HG03175 (cell line): ENCODE results near the gene GPRC5A.

Experiments
- ATAC-seq: cut with Tn5 transposase; IDR thresholded peaks from one replicate; pipeline ENCODE4 v1.9.1; 2021; ENCODE audit warnings: mild to moderate bottlenecking, moderate library complexity; ENCODE audit not compliant: unreplicated experiment

GPRC5A gene

DNA sequence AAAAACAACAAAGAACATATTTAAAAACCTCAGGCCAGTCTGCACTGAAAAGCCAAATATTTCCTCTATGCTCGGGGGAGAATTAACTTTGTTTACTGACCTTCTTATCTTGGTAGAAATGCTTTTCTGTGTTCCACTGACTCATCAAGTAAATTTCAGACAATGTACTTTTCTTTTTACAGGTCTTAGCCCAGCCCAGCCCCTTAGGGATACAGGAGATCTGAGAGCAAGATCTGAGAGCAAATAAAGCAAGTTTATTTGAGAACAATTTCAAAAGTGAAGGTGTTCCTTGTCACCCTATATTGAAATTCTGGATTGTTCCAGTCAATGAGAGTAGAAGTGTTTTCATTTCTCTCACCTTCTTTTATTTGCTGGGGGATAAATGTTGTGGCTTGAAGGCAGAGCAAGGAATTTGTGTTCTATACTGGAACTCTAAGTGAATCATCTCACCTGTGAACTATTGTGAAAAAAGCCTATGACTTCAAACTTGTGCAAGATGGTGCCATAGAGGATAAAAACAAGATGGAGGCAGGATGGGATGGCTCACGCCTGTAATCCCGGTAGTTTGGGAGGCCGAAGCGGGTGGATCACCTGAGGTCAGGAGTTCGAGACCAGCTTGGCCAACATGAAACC is 7.9 kb upstream of the GPRC5A start:
- ATAC-seq, result no peak

DNA sequence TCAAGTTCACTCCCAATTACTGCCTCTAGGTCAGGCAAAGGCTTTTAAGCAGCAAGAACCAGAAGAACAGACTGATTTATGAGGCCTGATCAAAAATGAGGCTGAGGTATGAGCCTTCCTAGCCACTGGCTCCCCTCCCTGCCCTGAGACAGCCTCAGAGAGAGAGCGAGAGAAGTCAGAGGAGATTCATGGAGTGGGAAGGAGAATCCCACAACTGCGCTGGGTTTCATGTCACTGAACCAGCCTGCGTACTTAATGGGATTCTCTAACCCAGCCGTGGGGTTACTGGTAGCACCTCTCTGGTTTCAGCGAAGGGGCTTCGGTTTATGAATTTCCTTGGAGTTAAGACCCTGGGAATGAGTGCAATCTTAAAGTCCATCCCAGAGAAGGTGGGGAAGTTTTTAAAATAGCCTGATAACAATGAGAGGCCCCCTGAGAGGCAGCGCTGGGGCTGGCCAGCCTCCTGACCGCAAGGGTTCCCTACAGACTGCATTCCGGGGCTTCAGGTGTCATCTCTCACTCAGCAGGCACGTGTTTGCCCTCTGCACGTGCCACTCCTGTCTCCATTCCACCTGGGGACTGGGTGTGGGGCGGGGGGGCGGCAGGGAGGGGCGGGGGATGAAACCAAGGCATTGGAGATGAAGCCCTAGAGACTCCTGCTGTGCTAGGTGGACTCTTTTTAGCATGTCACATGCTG is 6.1 kb upstream of the GPRC5A start:
- ATAC-seq, result no peak

DNA sequence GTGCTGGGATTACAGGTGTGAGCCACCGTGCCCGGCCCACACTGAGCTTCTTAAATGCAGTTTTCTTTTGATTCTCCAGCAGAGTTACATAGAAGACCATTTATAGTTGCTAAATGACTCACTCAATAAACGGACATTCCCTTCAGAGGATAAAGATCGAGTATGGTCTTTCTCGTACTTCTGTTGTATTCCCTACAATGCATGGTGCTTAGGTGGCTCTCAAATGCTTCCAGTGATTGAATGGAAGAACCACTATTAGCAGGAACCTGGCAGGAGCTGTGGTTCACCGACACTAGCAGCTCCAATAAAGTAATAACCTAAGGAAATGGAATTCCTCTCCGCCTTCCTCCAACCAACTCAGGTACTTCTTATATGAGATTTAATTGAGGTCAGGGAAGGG is 3.9 kb upstream of the GPRC5A start:
- ATAC-seq, result no peak

DNA sequence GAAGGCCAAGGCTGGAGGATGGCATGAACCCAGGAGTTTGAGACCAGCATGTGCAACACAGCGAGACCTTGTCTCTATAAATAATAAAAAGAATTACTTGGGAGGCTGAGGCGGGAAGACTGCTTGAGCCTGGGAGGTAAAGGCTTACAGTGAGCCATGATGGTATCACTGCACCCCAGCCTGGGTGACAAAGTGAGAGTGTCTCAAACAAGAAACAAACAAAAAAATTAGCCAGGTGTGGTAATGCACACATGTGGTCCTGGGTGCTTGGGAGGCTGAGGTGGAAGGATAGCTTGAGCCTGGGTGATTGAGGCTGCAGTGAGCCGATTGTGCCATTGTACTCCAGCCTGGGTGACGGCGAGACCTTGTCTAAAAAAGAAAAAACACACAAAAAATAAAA is 1.7 kb upstream of the GPRC5A start:
- no peak for ATAC-seq

DNA sequence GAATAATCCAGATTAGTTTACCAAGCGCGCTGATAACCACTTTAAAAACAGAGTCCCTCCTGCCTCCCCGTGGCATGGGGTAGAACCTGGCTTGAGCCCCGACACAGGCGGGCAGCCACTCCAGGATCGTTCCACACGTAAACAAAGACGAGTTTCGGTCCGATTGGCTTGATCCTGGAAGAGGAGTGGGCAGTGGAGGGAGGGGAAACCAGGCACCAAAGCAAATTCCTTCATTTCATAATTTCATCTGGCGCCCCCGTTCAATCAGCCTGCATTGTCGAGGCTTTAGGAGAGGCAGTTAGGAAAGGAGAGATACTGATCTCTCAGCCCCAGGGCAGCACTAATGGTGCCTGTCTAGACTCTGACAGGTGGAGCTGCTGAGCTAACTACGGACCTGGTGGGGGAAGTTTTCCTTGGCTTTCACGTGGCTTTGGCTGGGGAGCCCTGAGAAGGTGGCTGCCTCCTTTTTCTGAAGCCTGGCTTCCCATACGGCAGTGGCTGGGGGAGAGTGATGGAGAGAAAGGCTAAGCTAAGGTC is 751 bp upstream of the GPRC5A start:
- no peak for ATAC-seq

DNA sequence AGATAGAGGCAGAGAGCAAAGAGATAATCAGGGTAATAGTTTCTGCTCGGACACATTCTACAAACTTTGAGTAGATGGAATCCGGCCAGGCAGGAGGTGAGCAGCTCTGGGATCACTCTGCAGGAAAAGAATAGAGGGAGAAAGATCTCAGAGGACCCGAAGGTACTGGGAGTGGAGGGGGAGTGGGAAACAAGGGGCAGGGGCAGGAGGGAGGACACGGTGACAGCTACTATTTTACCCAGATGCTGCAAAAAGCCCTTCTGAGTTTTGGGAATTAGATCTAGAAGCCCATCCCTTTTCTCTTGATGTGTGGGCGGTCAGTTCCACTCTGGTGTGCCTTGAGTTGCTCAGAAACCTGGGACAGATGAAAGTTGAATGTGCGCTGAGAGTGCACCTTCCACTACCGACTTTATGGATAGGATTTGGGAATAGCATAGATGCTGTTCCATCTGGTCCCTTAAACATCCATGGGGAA is 556 bp downstream of the GPRC5A start:
- no peak for ATAC-seq

DNA sequence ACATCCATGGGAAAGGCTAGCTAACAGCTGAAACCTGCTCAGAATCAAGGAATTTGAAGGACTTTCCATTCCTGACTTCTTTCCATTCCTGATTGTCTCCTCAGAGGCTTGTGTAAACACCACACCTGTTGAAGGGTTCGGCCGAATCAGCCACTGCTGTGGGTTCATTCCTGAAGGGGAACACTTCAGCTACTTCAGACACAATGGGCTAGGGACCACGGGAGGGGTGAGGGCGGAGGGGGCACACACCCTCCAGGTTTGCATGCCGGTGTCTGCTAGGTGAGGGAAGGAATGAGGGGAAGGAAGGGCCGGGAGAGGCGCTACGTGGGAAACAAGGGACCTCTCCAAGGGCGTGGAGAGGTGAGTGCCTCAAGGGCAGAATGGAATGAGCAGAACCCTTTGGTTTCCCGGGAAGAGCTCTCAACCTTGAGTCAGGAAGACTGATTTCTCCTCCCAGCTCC is 1.3 kb downstream of the GPRC5A start:
- no peak for ATAC-seq

DNA sequence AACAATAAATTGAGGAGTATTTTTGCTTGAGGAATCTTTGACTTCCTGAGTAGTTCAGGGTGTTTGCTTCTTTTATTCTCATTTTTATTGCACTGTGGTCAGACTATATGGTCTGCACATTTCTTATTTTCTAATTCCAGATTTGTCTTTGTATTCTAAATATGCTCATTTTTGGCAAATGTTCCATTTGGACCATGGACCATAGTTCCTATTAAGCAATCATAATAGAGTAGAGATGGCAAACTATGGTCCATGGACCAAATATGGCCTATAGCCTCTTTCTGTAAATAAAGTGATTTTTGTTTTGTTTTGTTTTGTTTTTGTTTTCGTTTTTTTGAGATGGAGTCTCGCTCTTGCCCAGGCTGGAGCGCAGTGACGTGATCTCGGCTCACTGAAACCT is 2.1 kb downstream of the GPRC5A start:
- ATAC-seq, result no peak

DNA sequence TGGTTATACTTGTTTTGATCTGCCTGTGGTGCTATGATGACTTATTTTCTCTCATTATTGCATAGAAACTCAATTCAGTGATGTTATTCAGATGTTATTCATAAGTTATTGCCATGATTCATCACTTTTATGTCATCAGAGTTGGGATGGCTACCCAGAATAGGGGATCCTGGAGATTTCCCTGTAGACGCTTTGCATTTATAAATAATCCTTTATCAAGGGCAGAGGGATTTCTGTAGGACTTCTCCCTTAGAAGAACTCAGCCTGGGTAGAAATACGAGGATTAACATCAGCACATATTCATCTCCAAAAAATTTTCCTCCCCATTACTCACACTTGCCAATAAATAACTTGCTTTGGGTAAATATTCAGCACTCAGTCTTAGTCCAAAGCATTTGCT is 4.9 kb downstream of the GPRC5A start:
- no peak for ATAC-seq

DNA sequence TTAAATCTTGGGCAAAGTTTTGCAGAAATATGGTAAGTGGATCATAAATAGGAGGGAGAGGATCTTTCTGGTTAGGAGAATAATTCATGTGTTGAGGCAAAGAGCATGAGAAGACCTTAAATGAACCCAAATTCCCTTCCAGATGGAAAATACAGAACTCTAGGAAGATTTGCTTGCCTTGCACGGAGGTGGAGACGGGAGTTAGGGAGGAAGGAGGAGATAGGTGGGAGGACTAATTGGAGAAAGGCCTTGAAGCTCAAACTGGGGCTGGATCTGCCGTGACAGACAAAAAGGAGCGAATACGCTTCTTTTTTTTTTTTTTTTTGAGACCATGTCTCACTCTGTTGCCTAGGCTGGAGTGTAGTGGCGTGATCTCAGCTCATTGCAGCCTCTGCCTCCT is 5.9 kb downstream of the GPRC5A start:
- no peak for ATAC-seq

DNA sequence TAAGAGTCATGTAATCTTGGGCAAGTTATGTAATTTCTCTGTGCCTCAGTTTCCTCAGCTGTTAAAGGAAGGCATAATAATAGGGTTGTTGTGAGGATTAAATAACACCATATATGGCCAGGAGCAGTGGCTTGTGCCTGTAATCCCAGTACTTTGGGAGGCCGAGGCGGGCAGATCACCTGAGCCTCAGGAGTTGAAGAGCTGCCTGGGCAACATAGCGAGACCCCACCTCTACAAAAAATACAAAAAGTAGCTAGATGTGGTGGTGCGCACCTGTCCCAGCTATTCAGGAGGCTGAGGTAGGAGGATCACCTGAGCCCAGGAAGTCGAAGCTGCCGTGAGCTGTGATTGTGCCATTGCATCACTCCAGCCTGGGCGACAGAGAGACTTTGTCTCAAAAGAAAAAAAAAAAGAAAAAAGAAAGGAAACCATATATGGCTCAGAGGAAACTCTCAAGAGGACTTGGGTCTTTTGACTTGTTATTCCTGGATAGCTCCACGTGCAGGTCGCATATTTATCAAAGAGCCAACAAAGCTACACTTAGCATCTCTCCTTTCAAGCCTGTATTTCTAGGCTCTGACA is 6.9 kb downstream of the GPRC5A start:
- ATAC-seq, result no peak

DNA sequence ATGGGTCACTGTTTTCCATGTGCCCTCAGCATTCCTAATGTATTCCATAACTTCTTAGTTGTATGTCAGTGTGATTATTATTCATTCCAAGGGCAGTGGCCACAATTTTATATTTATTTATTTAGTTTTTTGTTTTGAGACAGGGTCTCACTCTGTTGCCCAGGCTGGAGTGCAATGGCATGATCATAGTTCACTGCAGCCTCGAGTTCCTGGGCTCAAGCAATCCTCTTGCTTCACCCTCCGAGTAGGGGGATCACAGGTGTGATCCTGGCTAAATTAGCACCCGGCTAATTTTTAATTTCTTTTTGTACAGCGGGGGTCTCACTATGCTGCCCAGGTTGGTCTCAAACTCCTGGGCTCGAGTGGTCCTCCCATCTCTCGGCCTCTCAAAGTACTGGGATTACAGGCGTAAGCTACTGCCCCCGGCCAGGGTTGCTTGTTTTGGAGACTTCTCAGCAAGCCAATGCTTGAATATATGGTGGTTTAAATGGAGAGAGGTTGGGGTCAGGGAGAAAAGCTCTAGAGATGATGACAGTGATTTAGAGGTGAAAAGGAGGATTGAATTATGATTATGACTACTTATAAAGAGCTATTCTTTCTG is 7.6 kb downstream of the GPRC5A start:
- ATAC-seq, result no peak

DNA sequence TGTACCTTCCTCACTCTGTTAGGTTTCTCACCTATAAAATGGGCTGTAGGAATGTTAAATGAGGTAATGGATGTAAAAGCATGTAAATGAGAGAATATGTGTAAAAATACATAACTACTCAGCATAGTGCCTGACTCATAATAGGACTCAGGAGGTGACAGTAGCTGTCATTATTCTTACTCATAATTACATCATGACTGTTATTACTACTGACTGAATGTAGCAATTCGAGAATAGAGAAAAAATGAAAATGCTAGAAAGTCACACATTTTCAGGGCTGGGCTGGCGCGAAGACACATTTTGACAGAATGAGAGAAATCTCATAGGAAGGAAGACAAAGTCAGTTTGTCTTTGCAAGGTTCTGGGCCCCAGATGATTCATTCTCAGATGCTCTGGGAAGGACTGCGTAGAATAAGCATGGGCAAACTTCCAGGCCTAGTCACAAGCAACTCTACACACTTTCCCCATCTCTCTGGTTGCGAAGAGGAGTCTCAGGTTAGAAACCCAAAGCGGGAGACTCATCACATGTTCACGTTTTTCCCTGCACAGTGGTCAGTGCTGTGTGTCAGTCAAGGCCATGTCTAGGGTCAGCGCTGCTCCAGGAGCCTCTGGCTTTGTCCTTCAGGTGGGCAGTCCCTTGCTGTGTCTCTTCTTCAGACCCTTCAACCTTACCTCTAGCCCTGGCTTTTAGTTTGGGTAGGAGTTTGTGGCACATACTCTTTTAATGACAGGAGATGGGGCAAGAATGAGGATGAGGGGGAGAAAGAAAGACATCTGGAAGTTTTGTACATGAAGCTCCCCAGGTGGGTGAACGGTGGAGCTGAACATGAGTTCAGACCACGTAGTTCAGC is 8.4 kb downstream of the GPRC5A start:
- ATAC-seq, result peak; percentile 91

DNA sequence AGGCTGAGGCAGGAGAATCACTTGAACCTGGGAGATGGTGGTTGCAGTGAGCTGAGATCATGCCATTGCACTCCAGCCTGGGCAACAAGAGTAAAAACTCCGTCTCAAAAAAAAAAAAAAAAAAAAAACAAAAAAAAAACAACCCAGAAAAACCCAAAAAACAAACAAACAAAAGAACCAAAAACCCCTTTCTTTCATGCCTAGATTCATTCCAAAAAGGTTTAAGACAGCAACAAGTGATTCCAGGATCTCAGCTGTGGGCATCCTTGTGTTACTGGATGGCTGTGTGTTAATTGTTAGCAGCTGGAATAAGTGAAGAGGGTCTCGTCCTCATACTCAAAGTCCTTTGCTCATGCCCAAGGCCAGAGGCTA is 9.4 kb downstream of the GPRC5A start:
- no peak for ATAC-seq

DNA sequence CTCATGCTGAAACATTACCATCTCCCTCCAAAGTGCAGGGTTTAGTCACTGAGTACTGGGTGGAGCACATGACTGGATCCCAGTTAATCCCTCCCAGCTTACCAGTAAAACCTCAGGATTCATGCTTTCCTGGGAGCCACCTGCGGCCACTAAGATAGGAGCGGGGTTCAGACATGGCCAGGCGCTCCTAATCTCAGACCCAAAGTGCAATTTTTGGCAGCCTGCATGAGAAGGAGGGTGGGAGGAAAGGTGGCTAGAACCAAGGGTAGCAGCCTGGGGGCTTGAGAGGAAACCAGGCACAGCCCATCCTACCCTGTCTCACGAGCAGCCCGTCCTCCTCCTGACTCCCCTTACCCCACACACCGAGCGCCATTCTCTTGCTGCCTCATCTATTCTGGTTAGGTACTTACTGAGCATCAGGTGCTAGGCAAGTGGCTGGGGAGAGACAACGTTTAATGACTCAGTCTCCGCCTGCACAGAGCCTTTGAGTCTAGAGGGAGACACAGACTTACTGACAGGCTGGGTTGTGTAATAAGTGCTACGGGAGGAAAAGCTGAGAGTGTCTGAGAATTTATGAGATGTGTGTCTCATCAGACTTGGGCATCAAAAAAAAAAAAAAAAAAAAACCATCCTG is 9.9 kb downstream of the GPRC5A start:
- no peak for ATAC-seq

DNA sequence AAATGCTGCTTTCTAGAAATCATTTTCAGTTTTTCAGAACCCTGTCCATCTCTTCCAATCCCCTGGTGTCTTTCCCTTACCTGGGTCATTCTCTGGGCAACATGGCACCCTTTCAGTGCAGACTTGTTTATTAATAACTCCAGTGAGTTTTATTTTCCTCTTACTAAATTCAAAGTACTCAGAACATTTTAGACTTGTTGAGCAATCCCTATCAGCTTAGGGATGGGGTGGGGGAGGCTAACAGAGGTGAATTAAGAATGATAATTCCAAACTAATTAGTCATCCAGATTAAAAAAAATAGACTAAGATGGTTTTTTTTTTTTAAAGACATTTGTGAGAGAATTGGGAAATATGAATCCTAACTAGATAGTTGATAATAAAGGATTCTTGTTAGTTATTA is 10.7 kb downstream of the GPRC5A start:
- ATAC-seq, result no peak

DNA sequence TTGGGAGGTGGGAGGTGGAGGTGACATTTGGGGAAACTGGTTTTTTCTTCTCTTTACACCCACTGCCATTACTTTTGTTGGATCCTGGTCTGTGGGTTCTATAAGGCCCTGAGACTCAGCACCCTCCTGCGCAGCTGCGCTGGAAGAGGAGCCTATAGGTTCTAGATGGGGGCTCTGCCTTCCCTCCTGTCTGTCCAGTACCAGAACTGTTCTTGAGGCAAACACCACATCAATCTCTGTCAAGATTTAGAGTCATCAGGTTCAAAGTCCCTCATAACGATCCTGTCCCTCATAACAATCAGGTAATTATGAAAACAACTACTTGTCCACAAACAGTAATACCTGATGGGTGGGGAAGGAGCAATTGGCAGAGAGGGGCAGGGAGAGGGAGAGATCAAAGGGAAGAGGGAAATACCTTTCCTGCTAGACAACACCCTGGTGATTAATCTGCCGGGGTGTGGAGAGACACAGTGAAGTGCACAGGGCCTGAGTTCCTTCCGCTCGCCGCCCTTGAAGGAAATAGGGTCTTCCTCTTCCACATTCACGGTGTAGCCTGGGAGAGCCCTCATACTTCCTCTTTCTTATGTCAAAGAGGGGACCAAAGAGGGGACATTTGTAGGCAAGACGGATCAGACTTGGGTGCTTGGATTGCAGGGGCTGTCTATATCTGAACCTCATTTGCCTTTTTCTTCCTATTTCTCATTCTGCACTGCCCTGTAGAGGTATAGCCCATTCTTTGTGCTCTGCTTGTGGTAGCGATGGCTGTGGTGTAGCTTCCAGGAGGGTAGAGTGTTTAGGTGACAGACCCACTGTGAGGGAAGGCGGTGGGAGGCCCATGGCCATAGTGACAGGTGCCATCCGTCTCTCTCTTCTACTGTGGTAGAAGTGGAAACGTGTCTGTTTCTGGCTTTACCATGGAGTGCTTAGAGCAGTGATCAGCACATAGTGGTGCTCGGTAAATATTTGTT is 12.6 kb downstream of the GPRC5A start:
- ATAC-seq, result no peak

DNA sequence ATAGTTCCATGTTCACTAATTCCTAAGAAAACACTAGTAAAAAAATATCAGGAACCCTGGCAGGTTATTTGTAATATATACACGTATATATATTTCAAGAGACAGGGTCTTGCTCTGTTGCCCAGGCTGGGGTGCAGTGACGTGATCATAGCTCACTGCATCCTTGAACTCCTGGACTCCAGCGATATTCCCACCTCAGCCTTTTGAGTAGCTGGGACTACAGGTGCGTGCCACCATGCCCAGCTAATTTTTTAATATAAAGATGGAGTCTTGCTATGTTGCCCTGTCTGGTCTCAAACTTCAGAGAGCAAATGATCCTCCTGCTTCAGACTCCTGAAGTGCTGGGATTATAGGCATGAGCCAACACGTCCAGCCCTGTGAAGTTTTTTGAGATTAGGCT is 16.2 kb downstream of the GPRC5A start:
- ATAC-seq, result no peak

DNA sequence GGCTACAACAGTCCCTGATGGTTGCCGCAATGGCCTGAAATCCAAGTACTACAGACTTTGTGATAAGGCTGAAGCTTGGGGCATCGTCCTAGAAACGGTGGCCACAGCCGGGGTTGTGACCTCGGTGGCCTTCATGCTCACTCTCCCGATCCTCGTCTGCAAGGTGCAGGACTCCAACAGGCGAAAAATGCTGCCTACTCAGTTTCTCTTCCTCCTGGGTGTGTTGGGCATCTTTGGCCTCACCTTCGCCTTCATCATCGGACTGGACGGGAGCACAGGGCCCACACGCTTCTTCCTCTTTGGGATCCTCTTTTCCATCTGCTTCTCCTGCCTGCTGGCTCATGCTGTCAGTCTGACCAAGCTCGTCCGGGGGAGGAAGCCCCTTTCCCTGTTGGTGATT is 16.9 kb downstream of the GPRC5A start:
- no peak for ATAC-seq
